A549 (cell line): ENCODE results near the gene UBXN7. TPM values are rescaled to one million over a fixed set of nuclear protein-coding genes. Genes with fewer than 3 reads are reported as not detected.
"Not testable (repeated sequence)": the region's sequence is repeated elsewhere in the genome, so short reads cannot be mapped to it uniquely, and the experiment has no call there.

Experiments used
- ATAC-seq, 2 experiments: fragments of 200-7000 bp in 1 of 2; fragments of >200 bp in 1 of 2; cut with Nextera tagmentation in 1 of 2; cut with Tn5 transposase in 1 of 2; 3 replicates each; pipeline versions ENCODE4 v1.8.0 to v1.9.1; 2018 to 2020; ENCODE audit warnings: mild to moderate bottlenecking in 1 of 2, moderate library complexity in 1 of 2
- CTCF ChIA-PET: fragments of 300-600 bp; sonication (Branson Sonifier 250); formaldehyde crosslinking; extraction: SDS; loops from one replicate; lab custom pipeline; 2021; ENCODE audit warnings: antibody characterized with exemption, inconsistent platforms; lab: Yijun Ruan, JAX
- POLR2A ChIA-PET: fragments of 350-600 bp; formaldehyde crosslinking; extraction: SDS; loops from one replicate; lab custom pipeline; 2021; ENCODE audit warnings: antibody characterized with exemption, inconsistent platforms; lab: Yijun Ruan, JAX
- DNase-seq, 2 experiments: peaks; one replicate each; pipeline versions ENCODE4 v3.0.0 to v3.0.0-alpha.2; 2011 to 2016; ENCODE audit warnings: low read depth in 1 of 2, low spot score in 1 of 2
- FAIRE-seq: peaks from 2 replicates; lab custom pipeline; 2011; peaks lifted over from hg19 to GRCh38; lab: Jason Lieb, UNC
- H3K27ac ChIP-seq, 2 experiments: fragments of >200 bp; sonication (Bioruptor Twin); formaldehyde crosslinking; 3 replicates each; pipeline ENCODE4 v1.5.1; 2016 to 2017
- H3K4me1 ChIP-seq: fragments of >200 bp; sonication (Bioruptor Twin); formaldehyde crosslinking; 3 replicates; pipeline ENCODE4 v1.6.1; 2016
- H3K4me2 ChIP-seq: fragments of >200 bp; sonication (Bioruptor Twin); formaldehyde crosslinking; 3 replicates; pipeline ENCODE4 v1.6.1; 2016
- H3K4me3 ChIP-seq: fragments of >200 bp; sonication (Bioruptor Twin); formaldehyde crosslinking; 3 replicates; pipeline ENCODE4 v1.5.1; 2016
- H3K9me3 ChIP-seq: fragments of >200 bp; sonication (Bioruptor Twin); formaldehyde crosslinking; 3 replicates; pipeline ENCODE4 v1.6.1; 2016
- BHLHE40 ChIP-seq: IDR thresholded peaks from 2 replicates; pipeline ENCODE4 v1.6.1; 2012; ENCODE audit warnings: low read depth, low read length, inconsistent platforms
- CBX2 ChIP-seq: fragments of 200-600 bp; sonication (generic); IDR thresholded peaks from 2 replicates; pipeline ENCODE4 v1.6.1; 2016; ENCODE audit warnings: low read depth, mild to moderate bottlenecking, borderline replicate concordance
- CBX8 ChIP-seq: fragments of 200-600 bp; sonication (generic); IDR thresholded peaks from 2 replicates; pipeline ENCODE4 v1.6.1; 2016
- FOSL2 ChIP-seq, 2 experiments: fragments of 450-650 bp in 1 of 2; fragments of >200 bp in 1 of 2; sonication (Bioruptor Twin) in 1 of 2; formaldehyde crosslinking; IDR thresholded peaks; 2 replicates each; pipeline versions ENCODE4 v1.5.0 to v1.6.1; 2016 to 2020; ENCODE audit warnings: mild to moderate bottlenecking in 1 of 2, moderate library complexity in 1 of 2
- FOXS1 ChIP-seq: fragments of 250-450 bp; sonication (Bioruptor Pico); IDR thresholded peaks from 2 replicates; pipeline ENCODE4 v1.5.0; 2020; ENCODE audit warnings: mild to moderate bottlenecking, moderate library complexity
- HOXB5 ChIP-seq: fragments of 250-450 bp; sonication (Bioruptor Pico); IDR thresholded peaks from 2 replicates; pipeline ENCODE4 v1.5.0; 2020; ENCODE audit warnings: mild to moderate bottlenecking, moderate library complexity
- JUN ChIP-seq, 2 experiments: fragments of >200 bp; sonication (Bioruptor Twin); formaldehyde crosslinking; IDR thresholded peaks; 2 replicates in 1 of 2; 3 replicates in 1 of 2; pipeline ENCODE4 v1.6.1; 2016 to 2017
- KDM5A ChIP-seq: fragments of 200-600 bp; sonication (generic); IDR thresholded peaks from 2 replicates; pipeline ENCODE4 v1.6.1; 2016; ENCODE audit warnings: antibody characterized with exemption, mild to moderate bottlenecking
- NFE2L2 ChIP-seq: fragments of 150-350 bp; conservative IDR thresholded peaks from 2 replicates; pipeline ENCODE4 v1.6.1; 2014; ENCODE audit warnings: low read length
- PHF8 ChIP-seq: fragments of 200-600 bp; sonication (generic); IDR thresholded peaks from 2 replicates; pipeline ENCODE4 v1.6.1; 2016; ENCODE audit warnings: low read depth, mild to moderate bottlenecking, antibody characterized with exemption, moderate library complexity, borderline replicate concordance
- TFCP2L1 ChIP-seq: fragments of 250-450 bp; sonication (Bioruptor Pico); IDR thresholded peaks from 2 replicates; pipeline ENCODE4 v1.5.0; 2021; ENCODE audit warnings: mild to moderate bottlenecking
- ZFP36 ChIP-seq: fragments of 450-650 bp; IDR thresholded peaks from 2 replicates; pipeline ENCODE4 v1.6.1; 2014; ENCODE audit warnings: borderline replicate concordance; ENCODE audit not compliant: partially characterized antibody
- WGBS: methylation state at CpG from one replicate; pipeline ENCODE4 v1.1.6; 2017; ENCODE audit errors: missing lambda C conversion rate; 5-methylcytosine and 5-hydroxymethylcytosine counted together
- polyA plus RNA-seq, 4 experiments: library from polyadenylated mRNA; depleted of rRNA in 3 of 4; stranded (reverse); fragments of >200 nt; fragmentation: RNase III in 1 of 4; extraction: RNeasy Plus Mini Kit Qiagen cat#74134 plus additional on column Dnase treatment in 1 of 4; gene quantifications; 2 replicates in 3 of 4; 3 replicates in 1 of 4; pipeline ENCODE4 v1.2.3, GENCODE V29; 2011 to 2017
- TF ChIP-seq, protein P1 (sequence below): fragments of 150-350 bp; IDR thresholded peaks from 2 replicates; pipeline ENCODE4 v1.6.1; 2014; ENCODE audit warnings: low read depth, mild to moderate bottlenecking, low read length
- TF ChIP-seq, protein P2 (sequence below): IDR thresholded peaks from 2 replicates; pipeline ENCODE4 v1.6.1; 2012; ENCODE audit warnings: low read depth, borderline replicate concordance
- TF ChIP-seq, protein P3 (sequence below): IDR thresholded peaks from 2 replicates; pipeline ENCODE4 v1.6.1; 2012
- TF ChIP-seq, protein P4 (sequence below): fragments of 450-650 bp; IDR thresholded peaks from 2 replicates; pipeline ENCODE4 v1.6.1; 2014; ENCODE audit warnings: antibody characterized with exemption
- TF ChIP-seq, protein P5 (sequence below): fragments of >200 bp; sonication (Bioruptor Twin); formaldehyde crosslinking; IDR thresholded peaks from 3 replicates; pipeline ENCODE4 v1.6.1; 2016
- TF ChIP-seq, protein P6 (sequence below): fragments of 250-450 bp; sonication (Bioruptor Pico); IDR thresholded peaks from 2 replicates; pipeline ENCODE4 v1.5.0; 2021; ENCODE audit warnings: mild to moderate bottlenecking, moderate library complexity, borderline replicate concordance
- TF ChIP-seq, protein P7 (sequence below): fragments of >200 bp; sonication (Bioruptor Twin); formaldehyde crosslinking; IDR thresholded peaks from 2 replicates; pipeline ENCODE4 v1.6.1; 2016

Gene UBXN7
- polyA plus RNA-seq, 2 of the 4 experiments (the other 2 are of a cell fraction) = 7.9 to 14.5 TPM

DNA sequence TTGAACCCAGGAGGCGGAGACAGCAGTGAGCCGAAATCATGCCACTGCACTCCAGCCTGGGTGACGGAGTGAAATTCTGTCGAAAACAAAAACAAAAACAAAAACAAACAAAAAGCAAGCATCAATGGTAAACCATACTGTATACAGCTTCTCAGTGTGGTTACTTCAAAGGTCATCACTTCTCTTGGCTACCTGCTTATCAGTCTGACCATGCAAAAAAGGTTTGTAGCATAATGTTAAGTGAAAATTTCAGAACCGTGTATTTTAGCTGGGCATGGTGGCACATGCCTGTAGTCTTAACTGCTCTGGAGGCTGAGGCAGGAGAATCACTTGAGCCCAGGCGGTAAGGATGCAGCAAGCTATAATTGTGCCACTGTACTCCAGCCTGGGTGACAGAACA lies 4.2 kb downstream of the UBXN7 start (continued):
- TF ChIP-seq, protein P1, sequence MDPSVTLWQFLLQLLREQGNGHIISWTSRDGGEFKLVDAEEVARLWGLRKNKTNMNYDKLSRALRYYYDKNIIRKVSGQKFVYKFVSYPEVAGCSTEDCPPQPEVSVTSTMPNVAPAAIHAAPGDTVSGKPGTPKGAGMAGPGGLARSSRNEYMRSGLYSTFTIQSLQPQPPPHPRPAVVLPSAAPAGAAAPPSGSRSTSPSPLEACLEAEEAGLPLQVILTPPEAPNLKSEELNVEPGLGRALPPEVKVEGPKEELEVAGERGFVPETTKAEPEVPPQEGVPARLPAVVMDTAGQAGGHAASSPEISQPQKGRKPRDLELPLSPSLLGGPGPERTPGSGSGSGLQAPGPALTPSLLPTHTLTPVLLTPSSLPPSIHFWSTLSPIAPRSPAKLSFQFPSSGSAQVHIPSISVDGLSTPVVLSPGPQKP = no peak
- TF ChIP-seq, protein P2, sequence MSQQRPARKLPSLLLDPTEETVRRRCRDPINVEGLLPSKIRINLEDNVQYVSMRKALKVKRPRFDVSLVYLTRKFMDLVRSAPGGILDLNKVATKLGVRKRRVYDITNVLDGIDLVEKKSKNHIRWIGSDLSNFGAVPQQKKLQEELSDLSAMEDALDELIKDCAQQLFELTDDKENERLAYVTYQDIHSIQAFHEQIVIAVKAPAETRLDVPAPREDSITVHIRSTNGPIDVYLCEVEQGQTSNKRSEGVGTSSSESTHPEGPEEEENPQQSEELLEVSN = no peak
- TF ChIP-seq BHLHE40 (no peak), TFCP2L1 (CRISPR knock-in tag) (no peak), CBX8 (no peak)
- TF ChIP-seq, protein P3, sequence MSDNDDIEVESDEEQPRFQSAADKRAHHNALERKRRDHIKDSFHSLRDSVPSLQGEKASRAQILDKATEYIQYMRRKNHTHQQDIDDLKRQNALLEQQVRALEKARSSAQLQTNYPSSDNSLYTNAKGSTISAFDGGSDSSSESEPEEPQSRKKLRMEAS = no peak
- TF ChIP-seq, protein P4, sequence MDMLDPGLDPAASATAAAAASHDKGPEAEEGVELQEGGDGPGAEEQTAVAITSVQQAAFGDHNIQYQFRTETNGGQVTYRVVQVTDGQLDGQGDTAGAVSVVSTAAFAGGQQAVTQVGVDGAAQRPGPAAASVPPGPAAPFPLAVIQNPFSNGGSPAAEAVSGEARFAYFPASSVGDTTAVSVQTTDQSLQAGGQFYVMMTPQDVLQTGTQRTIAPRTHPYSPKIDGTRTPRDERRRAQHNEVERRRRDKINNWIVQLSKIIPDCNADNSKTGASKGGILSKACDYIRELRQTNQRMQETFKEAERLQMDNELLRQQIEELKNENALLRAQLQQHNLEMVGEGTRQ = no peak

DNA sequence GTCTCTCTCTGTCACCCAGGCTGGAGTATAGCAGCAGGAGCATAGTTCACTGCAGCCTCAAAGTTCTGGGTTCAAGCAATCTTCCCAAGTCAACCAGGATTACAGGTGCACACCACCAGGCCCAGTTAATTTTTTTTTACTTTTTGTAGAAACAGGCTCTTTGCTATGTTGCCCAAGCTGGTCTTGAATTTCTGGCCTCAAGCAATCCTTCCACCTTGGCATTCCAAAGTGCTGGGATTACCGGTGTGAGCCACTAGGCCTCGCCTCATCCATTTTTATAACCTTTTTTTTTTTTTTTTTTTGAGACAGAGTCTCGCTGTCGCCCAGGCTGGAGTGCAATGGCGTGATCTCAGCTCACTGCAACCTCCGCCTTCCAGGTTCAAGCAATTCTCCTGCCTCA lies 7.8 kb downstream of the UBXN7 start:
- H3K4me2 ChIP-seq, H3K4me1 ChIP-seq, H3K9me3 ChIP-seq, POLR2A ChIA-PET, DNase-seq, H3K4me3 ChIP-seq, H3K27ac ChIP-seq, FAIRE-seq, ATAC-seq: not testable (repeated sequence)
- WGBS = 91% methylated on average over 2 of the region's 6 CpGs
- CTCF ChIA-PET = interaction anchor here (1.3 to 1.8 kb wide), 2 partner anchors 10 to 62 kb away, joined by 3 to 4 read pairs; no protein-coding TSS in a partner anchor

DNA sequence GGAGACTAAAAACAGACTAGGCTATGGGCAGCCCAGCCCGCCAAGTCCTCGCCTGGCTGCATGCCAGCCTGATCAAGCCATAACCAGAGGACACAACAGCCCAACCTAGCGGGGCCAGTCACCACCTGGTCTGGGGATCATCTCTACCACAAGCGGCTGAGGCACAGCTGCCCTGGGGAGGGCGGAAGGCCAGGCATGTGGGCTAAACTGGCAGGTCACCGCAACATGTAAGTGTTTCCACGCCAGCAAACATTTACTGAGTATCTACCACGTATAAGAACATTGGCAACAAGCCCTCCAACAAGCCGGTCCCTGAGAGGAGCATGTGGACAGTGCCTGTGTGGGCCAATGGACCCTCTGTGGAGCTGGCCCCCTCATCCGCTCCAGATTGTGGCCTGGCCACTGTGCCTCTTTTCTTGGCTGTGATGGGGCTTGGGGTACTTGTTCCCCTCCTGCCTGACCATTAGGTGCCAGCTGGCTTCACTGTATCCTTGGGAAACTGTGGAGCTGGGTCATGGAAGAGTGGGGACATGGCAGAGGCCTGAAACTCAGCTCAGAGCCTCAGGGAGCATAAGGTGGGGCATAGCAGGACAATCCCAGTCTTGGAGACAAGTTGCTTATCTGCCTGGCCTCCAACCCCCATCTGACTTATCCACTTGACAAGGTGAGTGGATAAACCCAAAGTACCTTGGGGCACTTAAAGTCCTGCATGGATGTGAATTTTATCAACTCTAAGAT lies 9.0 kb downstream of the UBXN7 start:
- CTCF ChIA-PET = no interaction called here
- TF ChIP-seq, protein P5, sequence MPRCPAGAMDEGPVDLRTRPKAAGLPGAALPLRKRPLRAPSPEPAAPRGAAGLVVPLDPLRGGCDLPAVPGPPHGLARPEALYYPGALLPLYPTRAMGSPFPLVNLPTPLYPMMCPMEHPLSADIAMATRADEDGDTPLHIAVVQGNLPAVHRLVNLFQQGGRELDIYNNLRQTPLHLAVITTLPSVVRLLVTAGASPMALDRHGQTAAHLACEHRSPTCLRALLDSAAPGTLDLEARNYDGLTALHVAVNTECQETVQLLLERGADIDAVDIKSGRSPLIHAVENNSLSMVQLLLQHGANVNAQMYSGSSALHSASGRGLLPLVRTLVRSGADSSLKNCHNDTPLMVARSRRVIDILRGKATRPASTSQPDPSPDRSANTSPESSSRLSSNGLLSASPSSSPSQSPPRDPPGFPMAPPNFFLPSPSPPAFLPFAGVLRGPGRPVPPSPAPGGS = no peak
- H3K4me1 ChIP-seq = no peaks in the 10 kb centered on the region
- H3K27ac ChIP-seq = no peak overlapping the region
- ATAC-seq (peak; percentile 13 to 21; a peak in 2 of 6 replicates), DNase-seq (no peak), FAIRE-seq (no peak)
- 89% methylated on average over 5 of the region's 10 CpGs for WGBS
- POLR2A ChIA-PET = no interaction called here
- no peak overlapping the region for H3K4me2 ChIP-seq
- no peaks in the 10 kb centered on the region for H3K9me3 ChIP-seq
- no peak overlapping the region for H3K4me3 ChIP-seq

DNA sequence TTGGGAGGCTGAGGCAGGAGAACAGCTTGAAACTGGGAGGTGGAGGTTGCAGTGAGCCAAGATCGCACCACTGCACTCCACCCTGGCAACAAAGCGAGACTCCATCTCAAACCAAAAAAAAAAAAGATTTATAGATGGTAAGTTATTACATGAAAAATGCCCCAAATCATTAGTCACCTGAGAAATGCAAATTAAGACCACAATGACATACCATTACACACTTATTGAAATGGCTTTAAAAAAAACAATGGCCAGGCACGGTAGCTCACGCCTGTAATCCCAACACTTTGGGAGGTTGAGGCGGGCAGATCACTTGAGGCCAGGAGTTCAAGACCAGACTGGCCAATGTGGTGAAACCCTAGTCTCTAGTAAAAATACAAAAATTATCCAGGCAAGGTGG lies 10.6 kb downstream of the UBXN7 start:
- WGBS = 99% methylated on average over 5 of the region's 5 CpGs
- ATAC-seq, POLR2A ChIA-PET: not testable (repeated sequence)

DNA sequence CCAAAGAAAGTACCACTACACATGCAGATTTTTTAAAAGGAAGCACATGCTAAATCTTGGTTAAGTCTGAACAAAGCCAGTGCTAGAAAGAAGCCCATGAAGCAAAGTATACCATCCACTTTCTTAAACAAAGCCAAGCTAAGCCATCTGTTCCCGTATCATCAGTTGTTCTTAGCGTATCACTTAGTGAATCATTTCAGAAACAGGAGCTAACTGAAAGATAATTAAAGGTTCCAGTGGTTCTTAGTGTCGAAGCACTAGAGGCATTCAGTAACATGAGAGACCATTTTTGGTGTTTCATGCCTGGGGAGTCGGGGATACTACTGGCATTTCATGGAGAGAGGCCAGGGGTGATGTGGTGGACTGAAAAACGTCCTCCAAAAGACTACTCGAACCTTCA lies 12.8 kb downstream of the UBXN7 start:
- CTCF ChIA-PET = no interaction called here
- no peaks in the 10 kb centered on the region for H3K9me3 ChIP-seq
- FAIRE-seq (no peak), ATAC-seq (no peak), DNase-seq (no peak)
- H3K4me2 ChIP-seq = no peak overlapping the region
- no peak overlapping the region for H3K27ac ChIP-seq
- 92% methylated on average over 6 of the region's 6 CpGs for WGBS
- POLR2A ChIA-PET = no interaction called here
- peaks cover 10% of the 10 kb centered on the region; the same call in 2 of the 3 replicates for H3K4me1 ChIP-seq
- no peak overlapping the region for H3K4me3 ChIP-seq
- TF ChIP-seq, protein P6, sequence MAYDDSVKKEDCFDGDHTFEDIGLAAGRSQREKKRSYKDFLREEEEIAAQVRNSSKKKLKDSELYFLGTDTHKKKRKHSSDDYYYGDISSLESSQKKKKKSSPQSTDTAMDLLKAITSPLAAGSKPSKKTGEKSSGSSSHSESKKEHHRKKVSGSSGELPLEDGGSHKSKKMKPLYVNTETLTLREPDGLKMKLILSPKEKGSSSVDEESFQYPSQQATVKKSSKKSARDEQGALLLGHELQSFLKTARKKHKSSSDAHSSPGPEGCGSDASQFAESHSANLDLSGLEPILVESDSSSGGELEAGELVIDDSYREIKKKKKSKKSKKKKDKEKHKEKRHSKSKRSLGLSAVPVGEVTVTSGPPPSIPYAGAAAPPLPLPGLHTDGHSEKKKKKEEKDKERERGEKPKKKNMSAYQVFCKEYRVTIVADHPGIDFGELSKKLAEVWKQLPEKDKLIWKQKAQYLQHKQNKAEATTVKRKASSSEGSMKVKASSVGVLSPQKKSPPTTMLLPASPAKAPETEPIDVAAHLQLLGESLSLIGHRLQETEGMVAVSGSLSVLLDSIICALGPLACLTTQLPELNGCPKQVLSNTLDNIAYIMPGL = no peak
- no peak for TF ChIP-seq JUN (IDR thresholded peaks at IDR 0.05)
- no peak for TF ChIP-seq CBX2
- no peak for TF ChIP-seq HOXB5
- TF ChIP-seq ZFP36 = no peak
- TF ChIP-seq KDM5A = no peak
- TF ChIP-seq PHF8 = no peak
- TF ChIP-seq, protein P2 = no peak
- TF ChIP-seq FOSL2 (IDR thresholded peaks at IDR 0.05) = no peak
- TF ChIP-seq FOSL2 (CRISPR knock-in tag; IDR thresholded peaks at IDR 0.05) = no peak
- TF ChIP-seq, protein P7, sequence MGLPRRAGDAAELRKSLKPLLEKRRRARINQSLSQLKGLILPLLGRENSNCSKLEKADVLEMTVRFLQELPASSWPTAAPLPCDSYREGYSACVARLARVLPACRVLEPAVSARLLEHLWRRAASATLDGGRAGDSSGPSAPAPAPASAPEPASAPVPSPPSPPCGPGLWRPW = no peak
- no peak for TF ChIP-seq NFE2L2
- TF ChIP-seq FOXS1 (CRISPR knock-in tag) = no peak

More for the DNA sequence above, 10.6 kb downstream of the UBXN7 start:
- FAIRE-seq, H3K27ac ChIP-seq, H3K4me3 ChIP-seq, H3K4me2 ChIP-seq, CTCF ChIA-PET, H3K4me1 ChIP-seq, H3K9me3 ChIP-seq, DNase-seq: not testable (repeated sequence)
